Measurements from ENCODE around the gene ZNF865.

The ZNF865 gene

GRCh38 chr19:55603581-55604292, 1.7 kb upstream of the ZNF865 start:
- in situ Hi-C loops (cut with MboI; ENCODE audit: low sequenced_read_pairs), result no loop called here

- in situ Hi-C loops (cut with MboI; ENCODE audit: low sequenced_read_pairs), result no loop called here
Measured at GRCh38 chr19:55605207-55605636, 225 bp upstream of the ZNF865 start.

- in situ Hi-C loops (cut with MboI; ENCODE audit: low sequenced_read_pairs), result no loop called here
Measured at GRCh38 chr19:55606471-55606787, 982 bp downstream of the ZNF865 start.

GRCh38 chr19:55606817-55607216, 1.4 kb downstream of the ZNF865 start:
- in situ Hi-C loops (cut with MboI; ENCODE audit: low sequenced_read_pairs), result no loop called here

GRCh38 chr19:55609326-55609725, 3.9 kb downstream of the ZNF865 start:
- in situ Hi-C loops (cut with MboI; ENCODE audit: low sequenced_read_pairs), result no loop called here

- in situ Hi-C loops (cut with MboI; ENCODE audit: low sequenced_read_pairs), result no loop called here
Measured at GRCh38 chr19:55611300-55611982, 6.0 kb downstream of the ZNF865 start.

- in situ Hi-C loops (cut with MboI; ENCODE audit: low sequenced_read_pairs), result no loop called here
Measured at GRCh38 chr19:55611983-55612645, 6.7 kb downstream of the ZNF865 start.

- in situ Hi-C loops (cut with MboI; ENCODE audit: low sequenced_read_pairs), result no loop called here
Measured at GRCh38 chr19:55613396-55613795, 7.9 kb downstream of the ZNF865 start.

GRCh38 chr19:55613930-55614710, 8.7 kb downstream of the ZNF865 start:
- in situ Hi-C loops (cut with MboI; ENCODE audit: low sequenced_read_pairs), result no loop called here

- in situ Hi-C loops (cut with MboI; ENCODE audit: low sequenced_read_pairs), result no loop called here
Measured at GRCh38 chr19:55614711-55615542, 9.5 kb downstream of the ZNF865 start.

- in situ Hi-C loops (cut with MboI; ENCODE audit: low sequenced_read_pairs), result no loop called here
Measured at GRCh38 chr19:55615543-55616394, 10.3 kb downstream of the ZNF865 start.

- in situ Hi-C loops (cut with MboI; ENCODE audit: low sequenced_read_pairs), result no loop called here
Measured at GRCh38 chr19:55616395-55616875, 11.0 kb downstream of the ZNF865 start.

- in situ Hi-C loops (cut with MboI; ENCODE audit: low sequenced_read_pairs), result no loop called here
Measured at GRCh38 chr19:55617426-55617825, 12.0 kb downstream of the ZNF865 start.

- in situ Hi-C loops (cut with MboI; ENCODE audit: low sequenced_read_pairs), result no loop called here
Measured at GRCh38 chr19:55618426-55618825, 13.0 kb downstream of the ZNF865 start.

- in situ Hi-C loops (cut with MboI; ENCODE audit: low sequenced_read_pairs), result no loop called here
Measured at GRCh38 chr19:55619286-55619685, 13.8 kb downstream of the ZNF865 start.

GRCh38 chr19:55620410-55621204, 15.2 kb downstream of the ZNF865 start:
- in situ Hi-C loops (cut with MboI; ENCODE audit: low sequenced_read_pairs), result no loop called here

- in situ Hi-C loops (cut with MboI; ENCODE audit: low sequenced_read_pairs), result no loop called here
Measured at GRCh38 chr19:55621205-55621672, 15.8 kb downstream of the ZNF865 start.

GRCh38 chr19:55621673-55622231, 16.3 kb downstream of the ZNF865 start:
- in situ Hi-C loops (cut with MboI; ENCODE audit: low sequenced_read_pairs), result no loop called here

Measured in HL-60/S4 (cell line).